HG03571 (cell line): ENCODE results near the gene TMEM141.
"Not testable (repeated sequence)": the region's sequence is repeated elsewhere in the genome, so short reads cannot be mapped to it uniquely, and the experiment has no call there.

Experiments used
- ATAC-seq: cut with Tn5 transposase; IDR thresholded peaks from one replicate; pipeline ENCODE4 v1.9.1; 2021; ENCODE audit not compliant: unreplicated experiment

The TMEM141 gene

DNA sequence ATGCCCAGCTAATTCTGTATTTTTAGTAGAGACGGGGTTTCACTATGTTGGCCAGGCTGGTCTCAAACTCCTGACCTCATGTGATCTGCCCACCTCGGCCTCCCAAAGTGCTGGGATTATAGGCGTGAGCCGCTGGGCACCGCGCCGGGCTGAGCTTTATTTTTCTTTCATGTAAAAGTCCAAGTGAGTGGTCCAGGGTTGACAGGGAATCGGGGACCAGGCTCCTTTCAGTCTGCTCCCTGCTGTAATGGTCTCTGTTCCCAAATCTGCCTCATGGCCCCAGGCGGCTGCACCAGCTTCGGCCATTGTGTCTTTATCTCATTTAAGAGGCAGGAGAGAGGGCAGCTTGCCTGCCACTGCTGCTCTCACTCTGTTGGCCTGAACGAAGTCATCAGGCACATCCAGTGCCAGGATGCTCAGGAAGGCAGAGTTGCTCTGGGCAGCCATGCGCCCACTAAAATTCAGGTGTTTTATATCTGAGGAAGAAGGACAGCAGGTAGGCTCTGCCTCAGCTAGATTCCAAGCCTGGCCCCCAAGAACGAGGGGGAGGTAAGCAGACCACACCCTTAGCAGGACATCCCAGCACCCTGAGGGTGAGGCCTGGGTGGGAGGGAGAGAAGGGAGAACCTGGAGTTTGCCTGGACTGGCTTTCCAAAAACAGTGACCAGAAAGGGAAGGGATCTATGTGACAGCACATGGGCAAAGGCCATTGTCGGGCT, 3.3 kb downstream of the TMEM141 start:
- no peak for ATAC-seq

DNA sequence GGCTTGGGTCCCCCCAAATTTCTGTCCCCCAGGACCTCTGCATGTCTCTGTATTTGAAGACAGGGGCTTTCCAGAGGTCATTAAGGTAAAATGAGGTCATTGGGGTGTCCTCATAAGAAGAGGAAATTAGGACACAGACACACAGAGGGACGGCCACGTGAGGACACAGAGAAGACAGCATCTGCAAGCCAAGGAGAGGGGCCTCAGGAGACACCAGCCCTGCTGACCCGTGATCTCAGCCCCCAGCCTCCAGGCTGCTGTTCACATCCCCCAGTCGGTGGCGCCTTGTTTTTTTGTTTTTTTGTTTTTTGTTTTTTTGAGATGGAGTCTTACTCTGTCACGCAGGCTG, 3.8 kb downstream of the TMEM141 start:
- no peak for ATAC-seq

DNA sequence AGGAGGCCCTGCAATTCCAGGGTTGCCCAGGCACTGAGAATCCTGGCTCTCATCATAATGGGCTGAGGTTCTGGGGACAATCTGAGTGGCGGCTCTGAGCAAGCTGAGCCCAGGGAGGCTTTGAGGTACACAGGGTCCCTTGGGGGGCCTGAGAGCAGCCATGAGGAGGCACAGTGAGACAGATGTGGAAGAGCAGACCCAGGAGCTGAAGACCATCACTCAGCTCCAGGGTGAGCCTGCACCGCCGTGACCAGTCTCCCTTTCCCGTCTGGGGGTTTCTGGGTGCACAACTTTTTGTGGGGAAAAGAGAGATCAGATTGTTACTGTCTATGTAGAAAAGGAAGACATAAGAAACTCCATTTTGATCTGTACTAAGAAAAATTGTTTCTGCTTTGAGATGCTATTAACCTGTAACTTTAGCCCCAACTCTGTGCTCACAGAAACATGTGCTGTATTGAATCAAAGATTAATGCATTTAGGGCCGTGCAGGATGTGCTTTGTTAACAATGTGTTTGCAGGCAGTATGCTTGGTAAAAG, 5.2 kb downstream of the TMEM141 start, which contains the start of gene CCDC183:
TSS of gene CCDC183 (plus strand) at position 101 of the 537 bp plus-strand sequence. CDS start at position 161, 60 bp downstream.
- no peak for ATAC-seq

DNA sequence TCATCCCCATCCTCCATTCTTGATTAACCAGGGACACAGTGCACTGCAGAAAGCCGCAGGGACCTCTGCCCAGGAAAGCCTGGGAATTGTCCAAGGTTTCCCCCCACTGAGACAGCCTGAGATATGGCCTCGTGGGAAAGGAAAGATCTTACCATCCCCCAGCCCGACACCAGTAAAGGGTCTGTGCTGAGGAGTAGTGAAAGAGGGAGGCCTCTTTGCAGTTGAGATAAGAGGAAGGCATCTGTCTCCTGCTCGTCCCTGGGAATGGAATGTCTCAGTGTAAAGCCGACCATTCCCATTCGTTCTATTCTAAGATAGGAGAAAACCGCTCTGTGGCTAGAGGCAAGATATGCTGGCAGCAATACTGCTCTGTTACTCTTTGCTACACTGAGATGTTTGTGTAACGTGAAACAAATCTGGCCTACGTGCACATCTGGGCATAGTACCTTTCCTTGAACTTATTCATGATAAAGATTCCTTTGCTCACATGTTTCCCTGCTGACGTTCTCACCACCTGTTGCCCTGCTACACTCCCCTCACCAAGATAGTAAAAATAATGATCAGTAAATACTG, 5.7 kb downstream of the TMEM141 start:
- ATAC-seq = not testable (repeated sequence)

DNA sequence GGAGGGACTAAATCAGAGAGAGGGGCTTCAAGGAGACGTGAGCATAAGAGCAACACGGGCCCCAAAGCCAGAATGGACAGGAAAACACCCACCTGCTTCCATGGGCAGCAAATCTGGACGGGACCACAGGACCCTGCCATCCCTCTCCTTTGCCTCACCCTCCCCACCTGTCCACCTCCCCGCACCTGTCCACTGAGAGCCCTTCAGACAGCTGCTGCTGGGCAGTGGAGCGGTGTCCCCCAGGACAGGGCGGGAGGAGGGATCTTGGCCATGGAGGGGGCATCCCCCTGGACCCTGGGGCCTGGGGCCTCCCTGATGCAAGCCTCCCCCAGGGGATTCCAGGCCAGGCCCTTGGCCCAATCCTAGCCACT, 7.5 kb downstream of the TMEM141 start:
- no peak for ATAC-seq

DNA sequence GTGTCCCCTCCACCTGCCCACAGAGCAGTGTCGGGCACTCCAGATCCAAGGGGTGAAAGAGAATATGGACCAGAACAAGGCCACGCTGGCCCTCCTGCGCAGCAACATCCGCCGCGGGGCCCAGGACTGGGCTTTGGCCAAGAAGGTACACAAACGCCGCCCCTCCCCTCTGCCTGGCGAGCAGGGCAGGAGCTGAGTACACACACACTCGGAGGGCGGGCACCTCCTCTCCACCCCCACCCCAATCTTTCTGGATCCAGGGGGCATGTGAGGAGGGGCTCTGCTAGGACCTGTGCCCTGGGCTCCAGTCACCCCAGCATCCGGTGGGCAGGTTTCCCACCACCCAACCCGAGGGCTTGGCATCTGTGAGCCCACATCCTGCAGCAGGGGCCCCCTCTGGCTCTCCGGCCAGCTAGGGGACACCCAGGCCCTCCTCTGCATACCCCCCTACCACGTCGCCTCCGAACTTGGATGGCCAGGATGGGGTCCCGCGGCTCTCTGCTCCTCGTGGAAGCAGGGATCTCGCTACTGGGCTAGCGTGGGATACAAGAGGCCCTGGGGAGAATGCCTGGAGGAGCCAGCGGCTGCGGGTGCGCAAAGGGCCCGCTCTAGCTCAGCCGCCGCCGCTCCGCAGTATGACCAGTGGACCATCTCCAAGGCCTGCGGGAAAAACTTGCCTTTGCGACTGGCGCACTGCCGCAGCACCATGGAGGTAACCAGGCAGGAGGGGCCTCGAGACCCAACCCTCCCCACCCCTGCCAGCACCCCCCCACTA, 8.1 kb downstream of the TMEM141 start:
- no peak for ATAC-seq

DNA sequence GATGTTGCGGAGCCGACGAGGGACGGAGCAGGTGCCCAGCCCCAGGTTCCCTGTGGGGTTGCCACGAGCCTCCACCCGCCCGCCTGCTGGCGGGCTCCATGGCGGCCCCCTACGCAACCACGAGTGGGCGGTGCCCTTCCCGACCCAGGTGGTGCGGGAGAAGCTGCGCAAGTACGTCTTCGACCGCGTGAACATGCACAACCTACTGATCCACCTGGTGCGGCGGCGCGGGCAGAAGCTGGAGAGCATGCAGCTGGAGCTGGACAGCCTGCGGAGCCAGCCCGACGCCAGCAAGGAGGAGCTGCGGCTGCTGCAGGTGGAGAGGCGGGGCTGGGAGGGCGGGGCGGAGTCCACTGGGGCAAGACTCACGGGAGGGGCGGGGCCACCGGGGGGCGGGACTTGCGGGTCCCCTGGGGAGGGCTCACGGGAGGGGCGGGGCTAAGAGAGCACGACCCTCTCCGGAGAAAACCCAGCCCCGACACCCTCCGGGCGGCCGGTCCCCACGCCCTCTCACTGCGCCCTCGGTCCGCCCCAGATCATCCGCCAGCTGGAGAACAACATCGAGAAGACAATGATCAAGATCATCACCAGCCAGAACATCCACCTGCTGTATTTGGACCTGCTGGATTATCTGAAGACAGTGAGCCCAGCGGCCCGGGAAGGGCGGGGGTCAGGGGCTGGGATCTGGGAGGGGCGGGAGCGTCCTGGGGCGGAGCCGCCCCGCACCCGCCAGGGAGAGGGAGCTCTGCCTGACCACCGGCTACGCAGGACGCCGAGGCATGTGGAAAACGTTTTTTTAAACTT, 8.9 kb downstream of the TMEM141 start:
- no peak for ATAC-seq

DNA sequence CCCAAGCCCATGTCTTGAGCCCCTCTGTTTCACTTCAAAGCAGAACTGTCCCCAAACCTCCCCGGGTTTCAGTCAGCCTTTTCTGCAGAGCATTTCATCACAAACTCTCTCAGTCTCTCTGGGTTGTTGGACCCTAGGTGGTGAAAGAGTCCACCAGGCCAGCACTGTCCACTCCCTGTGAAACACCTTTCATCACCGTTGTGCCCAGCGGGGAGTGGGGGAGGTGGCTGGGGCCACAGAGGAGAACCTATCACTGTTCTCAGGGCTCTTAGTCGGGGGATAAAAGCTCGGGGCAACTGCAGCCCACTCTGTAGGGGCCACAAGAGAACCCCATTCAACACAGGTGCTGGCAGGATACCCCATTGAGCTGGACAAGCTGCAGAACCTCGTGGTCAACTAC, 11.2 kb downstream of the TMEM141 start:
- no peak for ATAC-seq

DNA sequence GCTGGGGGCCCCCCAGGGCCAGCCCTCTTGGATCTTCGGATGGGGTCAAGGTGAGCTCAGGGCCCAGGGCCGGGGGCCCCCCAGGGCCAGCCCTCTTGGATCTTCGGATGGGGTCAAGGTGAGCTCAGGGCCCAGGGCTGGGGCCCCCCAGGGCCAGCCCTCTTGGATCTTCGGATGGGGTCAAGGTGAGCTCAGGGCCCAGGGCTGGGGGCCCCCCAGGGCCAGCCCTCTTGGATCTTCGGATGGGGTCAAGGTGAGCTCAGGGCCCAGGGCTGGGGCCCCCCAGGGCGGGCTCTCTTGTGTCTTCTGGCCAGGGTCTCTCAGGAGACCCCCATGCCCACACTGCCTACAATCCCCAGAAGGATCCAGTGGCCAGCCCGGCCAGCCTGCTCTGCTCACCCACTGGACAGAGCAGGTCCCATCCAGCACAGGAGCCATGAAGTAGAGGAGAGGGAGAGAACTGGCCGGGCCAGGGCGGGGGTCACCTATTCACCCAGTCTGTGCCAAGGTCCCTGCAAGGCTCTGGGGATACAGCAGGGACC, 11.9 kb downstream of the TMEM141 start:
- ATAC-seq = not testable (repeated sequence)

DNA sequence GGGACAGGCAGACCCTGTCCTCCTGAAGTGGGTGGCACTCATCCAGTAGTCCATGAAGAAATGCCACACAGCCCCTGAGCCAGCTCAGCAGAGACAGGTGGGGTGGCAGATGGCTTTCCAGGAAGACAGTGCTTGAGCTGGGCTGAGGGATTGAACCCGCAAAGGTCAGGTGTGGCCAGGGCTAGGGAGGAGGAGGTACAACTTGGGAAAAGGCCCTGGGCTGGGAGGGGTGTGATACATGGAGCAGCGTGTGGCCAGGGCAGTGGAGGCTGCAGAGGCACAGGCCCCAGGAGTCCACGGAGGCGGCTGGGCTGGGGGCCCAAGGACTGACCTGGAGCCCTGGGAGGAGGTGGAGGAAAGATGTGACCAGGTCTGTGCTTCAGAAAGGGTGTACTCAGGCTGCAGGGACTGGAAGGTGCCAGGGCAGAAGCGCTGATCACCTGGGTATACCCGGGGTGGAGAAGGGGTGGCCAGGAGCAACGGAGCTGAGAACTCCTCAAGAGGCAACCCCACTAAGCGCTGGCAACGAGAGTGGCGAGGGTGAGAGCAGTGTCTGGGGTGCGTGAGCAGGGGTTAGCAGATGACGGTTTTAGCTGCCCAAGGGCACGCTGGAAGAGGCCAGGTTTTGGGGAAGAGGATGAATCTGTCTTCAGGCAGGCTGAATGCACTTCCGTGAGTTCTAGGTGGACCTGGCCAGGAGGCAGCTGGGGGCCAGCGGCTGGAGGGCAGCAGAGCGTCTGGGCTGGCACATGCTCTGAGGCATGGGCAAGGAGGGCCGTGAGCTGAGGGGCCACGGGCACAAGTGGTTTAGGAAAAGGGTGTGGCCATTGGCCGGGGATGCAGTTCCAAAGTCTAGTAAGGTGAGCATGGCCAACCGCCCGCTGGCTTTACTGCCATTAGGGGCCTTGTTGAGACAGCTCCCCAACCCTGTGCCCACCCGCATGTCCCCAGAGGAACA, 12.7 kb downstream of the TMEM141 start:
- no peak for ATAC-seq

DNA sequence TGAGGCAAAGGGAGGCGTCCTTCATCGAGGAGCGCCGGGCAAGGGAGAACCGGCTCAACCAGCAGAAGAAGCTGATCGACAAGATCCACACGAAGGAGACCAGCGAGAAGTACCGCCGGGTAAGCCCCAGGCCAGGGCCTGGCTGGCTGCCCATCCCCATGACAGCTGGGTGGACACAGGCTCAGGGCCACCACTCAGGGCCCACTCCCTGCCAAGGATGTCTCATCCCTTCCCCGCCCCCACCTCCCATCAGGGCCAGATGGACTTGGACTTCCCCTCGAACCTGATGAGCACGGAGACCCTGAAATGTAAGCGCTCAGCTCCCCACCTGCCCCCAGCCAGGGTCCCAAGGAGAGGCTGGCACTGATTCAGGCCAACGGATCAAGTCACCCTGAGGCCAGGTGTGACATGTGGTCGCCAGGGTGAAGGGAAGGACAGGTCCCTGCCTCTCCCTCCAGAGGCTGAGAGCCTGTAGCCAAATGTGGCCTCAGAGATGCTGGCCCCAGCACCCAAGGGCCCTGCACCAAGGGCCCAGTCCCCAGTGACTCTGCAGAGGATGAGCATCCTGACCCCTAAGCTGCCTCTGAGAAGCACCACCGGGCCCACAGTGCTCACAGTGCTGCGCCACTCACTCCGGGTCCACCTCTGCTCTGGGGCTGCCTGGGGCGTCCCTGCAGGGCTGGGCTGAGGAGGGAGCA, 13.5 kb downstream of the TMEM141 start:
- ATAC-seq = no peak

DNA sequence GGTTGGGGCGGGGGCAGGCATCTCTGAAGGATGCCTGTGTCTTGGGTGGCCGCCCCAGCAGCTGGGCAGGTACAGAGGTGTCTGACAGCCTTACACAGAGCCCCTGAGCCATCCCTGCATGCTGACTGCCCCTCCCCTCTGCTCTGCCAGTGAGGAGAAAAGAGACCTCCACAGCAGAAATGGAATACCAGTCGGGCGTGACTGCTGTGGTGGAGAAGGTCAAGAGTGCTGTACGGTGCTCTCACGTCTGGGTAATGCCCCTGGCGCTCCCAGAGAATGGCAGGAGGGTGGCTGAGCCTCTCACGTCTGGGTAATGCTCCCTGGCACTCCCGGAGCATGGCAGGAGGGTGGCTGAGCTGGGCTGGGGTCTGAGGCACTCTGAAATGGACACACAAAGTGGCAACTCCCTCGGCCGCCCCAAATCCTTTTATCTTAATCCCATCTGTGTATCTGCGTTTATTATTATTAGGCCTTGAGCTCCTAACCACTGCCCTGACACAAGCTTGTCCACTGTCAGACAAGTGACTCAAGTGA, 14.1 kb downstream of the TMEM141 start:
- no peak for ATAC-seq

DNA sequence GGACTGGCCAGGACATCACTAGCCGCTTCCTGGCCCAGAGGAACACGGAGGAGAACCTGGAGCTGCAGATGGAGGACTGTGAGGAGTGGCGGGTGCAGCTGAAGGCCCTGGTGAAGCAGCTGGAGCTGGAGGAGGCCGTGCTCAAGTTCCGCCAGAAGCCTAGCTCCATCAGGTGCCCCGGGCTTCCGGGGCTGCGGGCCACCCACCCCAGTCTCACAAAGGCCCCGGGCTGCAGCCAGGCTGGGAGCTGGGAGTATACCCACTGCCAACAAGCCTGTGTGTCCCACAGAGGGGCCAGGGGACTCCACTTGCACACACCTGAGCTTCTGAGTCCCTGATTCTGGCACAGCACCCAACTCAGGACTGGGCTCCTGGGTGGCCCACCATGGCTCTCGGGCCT, 14.9 kb downstream of the TMEM141 start:
- ATAC-seq = no peak

DNA sequence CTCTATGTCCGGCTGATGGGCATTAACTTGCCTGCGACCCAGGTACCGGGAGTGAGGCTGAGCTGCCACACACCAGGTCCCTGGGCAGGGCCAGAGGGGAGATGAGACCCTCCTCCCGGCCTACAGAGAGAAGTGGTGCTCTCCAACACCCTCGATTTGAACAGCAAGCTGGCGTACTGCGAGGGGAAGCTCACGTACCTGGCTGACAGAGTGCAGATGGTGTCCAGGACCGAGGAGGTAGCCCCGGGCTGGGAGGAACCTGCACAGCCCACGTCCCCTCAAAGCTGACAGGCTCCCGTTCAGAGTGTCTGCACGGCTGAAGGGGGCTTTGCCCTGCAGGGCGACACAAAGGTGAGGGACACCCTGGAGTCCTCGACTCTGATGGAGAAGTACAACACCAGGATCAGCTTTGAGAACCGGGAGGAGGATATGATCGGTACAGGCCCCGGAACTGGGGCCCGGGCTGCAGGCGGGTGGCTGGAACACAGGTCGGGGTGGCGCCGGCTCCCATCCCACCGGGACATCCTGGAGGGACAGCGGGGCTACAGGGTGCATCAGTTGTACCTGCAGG, 15.6 kb downstream of the TMEM141 start:
- no peak for ATAC-seq

DNA sequence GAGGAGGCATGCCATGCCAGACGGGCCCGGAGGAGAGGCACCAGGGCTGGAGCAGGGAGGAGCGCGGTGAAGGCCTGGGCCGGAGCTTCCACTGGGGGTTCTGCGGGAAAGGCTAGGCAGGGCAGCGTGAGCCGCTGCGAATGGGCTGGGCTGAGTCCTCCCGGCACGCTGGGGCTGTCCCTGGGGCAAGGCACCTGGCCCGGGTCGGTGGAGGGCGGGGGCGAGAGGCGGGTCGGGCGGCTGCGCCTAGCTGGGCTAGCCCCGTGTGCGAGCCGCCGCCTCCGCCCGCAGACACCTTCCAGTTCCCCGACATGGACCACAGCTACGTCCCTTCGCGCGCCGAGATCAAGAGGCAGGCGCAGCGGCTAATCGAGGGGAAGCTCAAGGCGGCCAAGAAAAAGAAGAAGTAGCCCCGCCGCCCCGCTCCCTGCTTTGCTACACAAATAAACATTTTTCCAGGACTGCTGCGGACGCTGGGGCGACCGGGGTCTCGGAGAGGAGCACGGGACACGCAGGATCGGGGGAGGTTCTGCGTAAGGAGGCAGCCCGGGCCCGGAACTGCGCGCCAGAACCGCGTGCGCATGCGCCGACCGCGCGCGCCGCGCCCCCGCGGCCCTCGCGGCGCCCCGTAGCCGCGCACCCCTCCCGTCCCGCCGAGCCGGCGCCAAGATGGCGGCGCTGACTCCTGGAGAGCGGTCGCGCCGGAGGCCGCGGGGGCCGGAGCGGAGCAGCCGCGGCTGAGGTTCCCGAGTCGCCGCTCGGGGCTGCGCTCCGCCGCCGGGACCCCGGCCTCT, 16.3 kb downstream of the TMEM141 start, which contains the start of gene RABL6:
TSS of gene RABL6 (plus strand) at position 668 of the 794 bp plus-strand sequence. CDS start 249 bp downstream, outside the sequence.
- peak; percentile 61 for ATAC-seq

DNA sequence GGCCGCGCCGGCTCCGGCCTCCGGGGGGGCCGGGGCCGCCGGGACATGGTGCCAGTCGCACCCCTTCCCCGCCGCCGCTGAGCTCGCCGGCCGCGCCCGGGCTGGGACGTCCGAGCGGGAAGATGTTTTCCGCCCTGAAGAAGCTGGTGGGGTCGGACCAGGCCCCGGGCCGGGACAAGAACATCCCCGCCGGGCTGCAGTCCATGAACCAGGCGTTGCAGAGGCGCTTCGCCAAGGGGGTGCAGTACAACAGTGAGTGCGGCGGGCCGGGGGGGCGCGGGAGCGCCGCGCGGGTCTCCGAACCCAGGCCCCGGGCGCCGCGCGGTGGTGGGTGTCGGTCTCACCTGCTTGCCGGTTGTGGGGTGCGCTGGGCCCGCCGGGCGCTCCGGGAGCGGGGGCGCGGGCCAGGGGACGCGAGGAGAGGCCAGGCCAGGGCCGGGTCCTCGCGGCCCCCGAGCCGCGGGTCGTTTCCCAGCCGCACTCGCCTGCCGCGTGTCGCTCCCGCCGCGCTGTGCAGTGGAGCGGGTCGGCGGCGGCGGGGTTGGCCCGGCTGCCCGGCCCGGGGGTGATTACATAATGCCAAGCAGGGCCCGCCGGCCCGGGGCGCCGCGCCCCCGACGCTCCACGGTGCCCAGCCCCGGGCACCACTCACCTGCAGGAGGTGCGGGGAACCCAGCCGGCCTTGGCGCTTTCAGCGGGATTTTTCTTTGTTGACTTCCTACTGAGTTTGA, 17.1 kb downstream of the TMEM141 start:
- ATAC-seq = peak; percentile 35

DNA sequence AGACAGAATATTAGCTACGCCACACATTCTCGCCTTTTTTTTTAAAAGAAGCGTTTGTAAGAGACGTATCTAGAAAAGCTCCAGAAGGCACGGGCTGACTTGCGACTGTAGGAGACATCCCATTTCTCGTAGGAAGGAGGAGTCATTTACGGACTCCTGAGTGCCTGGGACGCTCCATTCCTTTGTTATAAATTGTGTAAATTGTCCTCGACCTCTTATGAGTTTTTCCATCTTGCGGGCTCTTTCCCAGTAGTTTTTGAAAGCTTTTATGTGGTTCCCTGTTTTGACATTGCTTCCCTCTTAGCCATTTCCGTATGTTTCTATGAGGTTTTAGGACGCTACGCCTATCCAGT, 17.6 kb downstream of the TMEM141 start:
- ATAC-seq = no peak
